ENCODE results near the gene SYNPR. TPM values are rescaled to one million over a fixed set of nuclear protein-coding genes. Genes with fewer than 3 reads are reported as not detected.

The SYNPR gene
- total RNA-seq, 1 experiment from 2014 or later, result 0.85 TPM

- Mint-ChIP-seq H3K27me3 (ENCODE audit: low read depth) (no peaks in the 10 kb centered on the region), H3K36me3 (peaks cover under 1% of the 10 kb centered on the region; the same call in 1 of the 2 replicates), H3K4me1 (peaks cover 5% of the 10 kb centered on the region; the same call in 1 of the 2 replicates), H3K9me3 (peaks cover 7% of the 10 kb centered on the region), H3K27ac (no peak overlapping the region), H3K4me3 (no peak overlapping the region)
- no peak for DNase-seq (ENCODE audit: low spot score)
- no peak for TF ChIP-seq ATF3 (CRISPR knock-in tag; conservative IDR thresholded peaks at IDR 0.05)
- no peak for TF ChIP-seq RORB (CRISPR knock-in tag; IDR thresholded peaks at IDR 0.05)
- no peak for TF ChIP-seq OVOL2 (CRISPR knock-in tag; IDR thresholded peaks at IDR 0.05; ENCODE audit: borderline replicate concordance)
- no peak for TF ChIP-seq ZNF263 (CRISPR knock-in tag; IDR thresholded peaks at IDR 0.05; ENCODE audit: low read depth)
- TF ChIP-seq ZMAT4 (CRISPR knock-in tag; IDR thresholded peaks at IDR 0.05), result no peak
- TF ChIP-seq ZNF396 (CRISPR knock-in tag; IDR thresholded peaks at IDR 0.05; ENCODE audit: borderline replicate concordance), result no peak
- TF ChIP-seq IRF2 (CRISPR knock-in tag; IDR thresholded peaks at IDR 0.05; ENCODE audit: borderline replicate concordance, low read depth), result no peak
- TF ChIP-seq NR2C2 (CRISPR knock-in tag; IDR thresholded peaks at IDR 0.05), result no peak
- TF ChIP-seq AFF4 (CRISPR knock-in tag; IDR thresholded peaks at IDR 0.05; ENCODE audit: borderline replicate concordance), result no peak
- TF ChIP-seq ZNF219 (CRISPR knock-in tag; IDR thresholded peaks at IDR 0.05; ENCODE audit: borderline replicate concordance), result no peak
- TF ChIP-seq STAT6 (CRISPR knock-in tag; conservative IDR thresholded peaks at IDR 0.05; ENCODE audit: low read depth), result no peak
- TF ChIP-seq ZNF532 (CRISPR knock-in tag; IDR thresholded peaks at IDR 0.05; ENCODE audit: borderline replicate concordance), result no peak
- TF ChIP-seq ZNF232 (CRISPR knock-in tag; IDR thresholded peaks at IDR 0.05), result no peak
- TF ChIP-seq JAZF1 (CRISPR knock-in tag; IDR thresholded peaks at IDR 0.05), result no peak
- no peak for TF ChIP-seq FOXK1 (CRISPR knock-in tag; IDR thresholded peaks at IDR 0.05)
- no peak for TF ChIP-seq TP53 (CRISPR knock-in tag; IDR thresholded peaks at IDR 0.05)
- TF ChIP-seq ESRRA (CRISPR knock-in tag; IDR thresholded peaks at IDR 0.05; ENCODE audit: borderline replicate concordance), result no peak
- TF ChIP-seq, protein P1, sequence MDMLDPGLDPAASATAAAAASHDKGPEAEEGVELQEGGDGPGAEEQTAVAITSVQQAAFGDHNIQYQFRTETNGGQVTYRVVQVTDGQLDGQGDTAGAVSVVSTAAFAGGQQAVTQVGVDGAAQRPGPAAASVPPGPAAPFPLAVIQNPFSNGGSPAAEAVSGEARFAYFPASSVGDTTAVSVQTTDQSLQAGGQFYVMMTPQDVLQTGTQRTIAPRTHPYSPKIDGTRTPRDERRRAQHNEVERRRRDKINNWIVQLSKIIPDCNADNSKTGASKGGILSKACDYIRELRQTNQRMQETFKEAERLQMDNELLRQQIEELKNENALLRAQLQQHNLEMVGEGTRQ (CRISPR knock-in tag; IDR thresholded peaks at IDR 0.05), result no peak
- ATAC-seq, result no peak
- ChIA-PET POLR2A (no interaction called here), CTCF (interaction anchor here (0.9 to 3.1 kb wide), 14 partner anchors 11 to 453 kb away, joined by 3 to 19 read pairs (median 4); partner anchors contain the start of gene C3orf49)
These were observed 87.6 kb downstream of the SYNPR start for GRCh38 chr3:63365671-63366070.

All from WTC11 (cell line).